H9 (cell line): ENCODE measurements around the gene PRR29. TPM values are rescaled to one million over a fixed set of nuclear protein-coding genes. Genes with fewer than 3 reads are reported as not detected.
A peak's percentile ranks its signal among the peaks of the same experiment; 100 is the strongest.

Experiments
- DNase-seq: peaks from one replicate; pipeline ENCODE4 v3.0.0-alpha.2; 2017
- H2AFZ ChIP-seq: one replicate; pipeline ENCODE4 v1.6.1; 2013; ENCODE audit warnings: mild to moderate bottlenecking, low read length, control low read depth, moderate library complexity
- H2AK5ac ChIP-seq: 2 replicates; pipeline ENCODE4 v1.6.1; 2013; ENCODE audit warnings: low read length, control low read depth, mixed read lengths; ENCODE audit not compliant: insufficient read length
- H2BK120ac ChIP-seq: one replicate; pipeline ENCODE4 v1.6.1; 2013; ENCODE audit warnings: low read depth, mild to moderate bottlenecking, low read length, control low read depth, inconsistent platforms; ENCODE audit not compliant: poor library complexity, severe bottlenecking
- H2BK12ac ChIP-seq: 2 replicates; pipeline ENCODE4 v1.6.1; 2013; ENCODE audit warnings: low read length, control low read depth, mixed read lengths, low read depth; ENCODE audit not compliant: insufficient read length
- H2BK15ac ChIP-seq: 2 replicates; pipeline ENCODE4 v1.6.1; 2013; ENCODE audit warnings: low read depth, low read length, control low read depth
- H2BK20ac ChIP-seq: one replicate; pipeline ENCODE4 v1.6.1; 2013; ENCODE audit warnings: low read depth, mild to moderate bottlenecking, low read length, control low read depth, inconsistent platforms; ENCODE audit not compliant: poor library complexity, severe bottlenecking
- H2BK5ac ChIP-seq: 2 replicates; pipeline ENCODE4 v1.6.1; 2013; ENCODE audit warnings: low read length, control low read depth, mixed read lengths; ENCODE audit not compliant: insufficient read length
- H3K14ac ChIP-seq: 2 replicates; pipeline ENCODE4 v1.6.1; 2013; ENCODE audit warnings: low read length, control low read depth; ENCODE audit not compliant: insufficient read depth
- H3K18ac ChIP-seq: 2 replicates; pipeline ENCODE4 v1.6.1; 2013; ENCODE audit warnings: low read depth, mild to moderate bottlenecking, mixed read lengths, low read length, control low read depth; ENCODE audit not compliant: insufficient read length
- H3K23ac ChIP-seq: 2 replicates; pipeline ENCODE4 v1.6.1; 2013; ENCODE audit warnings: low read length, control low read depth, mixed read lengths, low read depth; ENCODE audit not compliant: insufficient read length
- H3K23me2 ChIP-seq: 2 replicates; pipeline ENCODE4 v1.6.1; 2013; ENCODE audit warnings: low read depth, mild to moderate bottlenecking, mixed read lengths, low read length, control low read depth; ENCODE audit not compliant: insufficient read length, poor library complexity, severe bottlenecking
- H3K27ac ChIP-seq: 2 replicates; pipeline ENCODE4 v1.5.1; 2013; ENCODE audit warnings: low read length, control low read depth, mixed read lengths, low read depth; ENCODE audit not compliant: insufficient read length
- H3K27me3 ChIP-seq: 2 replicates; pipeline ENCODE4 v1.6.1; 2013; ENCODE audit warnings: low read length, control low read depth, inconsistent platforms; ENCODE audit not compliant: insufficient read depth
- H3K4ac ChIP-seq: 2 replicates; pipeline ENCODE4 v1.6.1; 2013; ENCODE audit warnings: low read depth, mild to moderate bottlenecking, control low read depth, inconsistent platforms, low read length, moderate library complexity
- H3K4me1 ChIP-seq: 2 replicates; pipeline ENCODE4 v1.6.1; 2013; ENCODE audit warnings: low read length, control low read depth, inconsistent platforms; ENCODE audit not compliant: insufficient read depth
- H3K4me2 ChIP-seq: 2 replicates; pipeline ENCODE4 v1.6.1; 2013; ENCODE audit warnings: low read length, control low read depth, mixed read lengths; ENCODE audit not compliant: insufficient read length, insufficient read depth
- H3K56ac ChIP-seq: 2 replicates; pipeline ENCODE4 v1.6.1; 2013; ENCODE audit warnings: low read depth, mild to moderate bottlenecking, mixed read lengths, low read length, control low read depth; ENCODE audit not compliant: insufficient read length
- H3K79me1 ChIP-seq: 2 replicates; pipeline ENCODE4 v1.6.1; 2013; ENCODE audit warnings: low read depth, mild to moderate bottlenecking, moderate library complexity, low read length, control low read depth, inconsistent platforms; ENCODE audit not compliant: insufficient read depth, poor library complexity, severe bottlenecking
- H3K79me2 ChIP-seq: 2 replicates; pipeline ENCODE4 v1.6.1; 2013; ENCODE audit warnings: low read length, control low read depth, inconsistent platforms; ENCODE audit not compliant: insufficient read depth
- H3K9ac ChIP-seq: 2 replicates; pipeline ENCODE4 v1.6.1; 2013; ENCODE audit warnings: low read length, control low read depth, mixed read lengths; ENCODE audit not compliant: insufficient read length; ENCODE audit errors: extremely low read depth
- H3K9me3 ChIP-seq: one replicate; pipeline ENCODE4 v1.6.1; 2013; ENCODE audit warnings: low read depth, low read length, inconsistent platforms; ENCODE audit not compliant: control insufficient read depth
- H3T11ph ChIP-seq: one replicate; pipeline ENCODE4 v1.6.1; 2013; ENCODE audit warnings: mild to moderate bottlenecking, low read length, control low read depth, inconsistent platforms
- H4K20me1 ChIP-seq: one replicate; pipeline ENCODE4 v1.6.1; 2013; ENCODE audit not compliant: control insufficient read depth, insufficient read length, insufficient read depth
- H4K5ac ChIP-seq: 2 replicates; pipeline ENCODE4 v1.6.1; 2013; ENCODE audit warnings: low read depth, mild to moderate bottlenecking, mixed read lengths, low read length, control low read depth; ENCODE audit not compliant: insufficient read length
- H4K8ac ChIP-seq: replicated peaks from 2 replicates; pipeline ENCODE4 v1.6.1; 2013; ENCODE audit warnings: low read length, control low read depth, mixed read lengths, low read depth; ENCODE audit not compliant: insufficient read length
- H4K91ac ChIP-seq: 2 replicates; pipeline ENCODE4 v1.6.1; 2013; ENCODE audit warnings: low read depth, mild to moderate bottlenecking, moderate library complexity, mixed read lengths, low read length, control low read depth; ENCODE audit not compliant: insufficient read length
- H3K27ac Mint-ChIP-seq, 3 experiments: 2 replicates in 2 of 3; 3 replicates in 1 of 3; pipeline ENCODE4 v1.8.0; 2020 to 2021; ENCODE audit warnings: mixed read lengths in 3 of 3, mild to moderate bottlenecking in 1 of 3, moderate library complexity in 1 of 3
- H3K27me3 Mint-ChIP-seq: 2 replicates; pipeline ENCODE4 v1.8.0; 2021; ENCODE audit warnings: low read depth, mild to moderate bottlenecking, moderate library complexity, mixed read lengths
- H3K36me3 Mint-ChIP-seq, 3 experiments: 2 replicates in 2 of 3; 3 replicates in 1 of 3; pipeline ENCODE4 v1.8.0; 2020 to 2021; ENCODE audit warnings: low read depth in 3 of 3, mixed read lengths in 3 of 3; ENCODE audit not compliant: insufficient read depth in 1 of 3
- H3K4me1 Mint-ChIP-seq, 2 experiments: 2 replicates each; pipeline ENCODE4 v1.8.0; 2020; ENCODE audit warnings: mixed read lengths in 2 of 2
- H3K4me3 Mint-ChIP-seq, 2 experiments: 2 replicates in 1 of 2; 3 replicates in 1 of 2; pipeline ENCODE4 v1.8.0; 2020 to 2021; ENCODE audit warnings: mild to moderate bottlenecking in 2 of 2, mixed read lengths in 2 of 2, moderate library complexity in 1 of 2
- H3K9me3 Mint-ChIP-seq, 2 experiments: 2 replicates in 1 of 2; 3 replicates in 1 of 2; pipeline ENCODE4 v1.8.0; 2020; ENCODE audit warnings: mild to moderate bottlenecking in 2 of 2, mixed read lengths in 2 of 2, moderate library complexity in 1 of 2
- CTCF ChIP-seq: fragments of 200-600 bp; sonication (generic); conservative IDR thresholded peaks from 3 replicates; pipeline ENCODE4 v1.8.0; 2021; ENCODE audit warnings: antibody characterized with exemption, mild to moderate bottlenecking
- WGBS: extraction: QIAGEN DNeasy Blood & Tissue Kit; methylation state at CpG from one replicate; pipeline ENCODE4 v1.1.7; 2013; ENCODE audit warnings: missing lambda C conversion rate, low lambda C conversion rate, mixed read lengths; ENCODE audit not compliant: insufficient read length; ENCODE audit errors: extremely low coverage; 5-methylcytosine and 5-hydroxymethylcytosine counted together
- total RNA-seq: library from RNA; stranded (reverse); gene quantifications from 2 replicates; pipeline ENCODE4 v1.2.1, GENCODE V29; 2021

PRR29 gene
- total RNA-seq, 1 experiment from 2014 or later = 0.87 TPM

DNA sequence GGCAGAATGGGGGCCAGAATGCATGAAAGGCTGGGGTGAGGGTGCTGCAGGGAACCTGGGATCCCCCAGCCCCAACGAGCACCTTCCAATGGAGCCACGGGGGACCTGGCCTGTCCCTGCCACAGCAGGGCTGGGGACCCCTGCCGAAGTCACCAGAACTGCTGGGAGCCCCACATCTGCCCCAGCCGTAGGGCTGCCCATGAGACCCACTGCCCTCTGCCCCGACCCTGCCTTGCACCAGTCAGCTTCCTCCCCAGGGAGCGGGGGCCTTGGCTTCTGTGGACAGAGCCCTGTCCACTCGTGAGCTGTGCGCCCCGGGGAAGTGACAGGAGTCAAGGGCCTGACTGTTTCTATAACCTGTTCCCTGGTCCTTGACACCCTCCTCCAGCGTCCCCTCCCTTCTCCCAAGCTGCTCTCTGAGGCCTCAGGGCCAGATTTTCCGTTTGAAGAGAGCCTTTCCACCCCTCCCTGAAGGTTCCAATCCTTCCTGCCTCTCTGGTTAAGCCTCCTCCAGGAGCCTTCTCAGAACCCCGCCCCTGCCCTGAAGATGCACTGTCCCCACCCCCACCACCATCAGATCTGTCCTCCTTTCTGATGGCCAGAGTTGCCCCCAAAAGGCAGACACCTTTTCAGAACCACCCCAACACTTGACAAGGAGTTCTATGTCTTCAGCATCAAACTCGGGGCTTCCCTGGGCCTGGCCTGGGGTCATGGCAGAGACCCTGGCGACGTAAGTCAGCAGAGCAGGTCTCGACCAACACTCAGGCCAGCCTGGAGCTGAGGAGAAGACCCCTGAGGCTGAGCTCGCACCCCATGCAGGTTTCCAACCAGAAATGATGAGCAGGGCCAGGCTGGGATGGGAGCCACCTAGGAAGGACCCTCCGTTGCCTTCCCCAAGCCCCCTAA is 10.7 kb upstream of the PRR29 start:
- Histone ChIP-seq H2AK5ac (no peak overlapping the region), H3K4ac (no peak overlapping the region), H3K79me1 (no peaks in the 10 kb centered on the region), H3T11ph (no peak overlapping the region), H3K23ac (no peak overlapping the region), H3K56ac (no peak overlapping the region), H3K27ac (no peak overlapping the region), H2AFZ (no peak overlapping the region), H2BK120ac (no peak overlapping the region), H3K79me2 (no peaks in the 10 kb centered on the region), H2BK5ac (no peak overlapping the region), H2BK12ac (no peak overlapping the region), H3K27me3 (no peaks in the 10 kb centered on the region), H3K23me2 (no peaks in the 10 kb centered on the region), H3K9ac (no peak overlapping the region), H2BK20ac (no peak overlapping the region), H3K14ac (no peak overlapping the region; the same call in 1 of the 2 replicates), H4K91ac (no peak overlapping the region), H3K4me2 (no peak overlapping the region), H2BK15ac (no peak overlapping the region), H4K20me1 (no peaks in the 10 kb centered on the region), H3K4me1 (no peaks in the 10 kb centered on the region; the same call in 1 of the 2 replicates), H3K9me3 (no peaks in the 10 kb centered on the region), H4K5ac (no peak overlapping the region), H3K18ac (no peak overlapping the region), H4K8ac (no peak overlapping the region)
- WGBS = no CpG with 5 or more reads among the region's 18 CpGs
- peaks cover 16% of the 10 kb centered on the region for H3K27me3 Mint-ChIP-seq
- H3K9me3 Mint-ChIP-seq = peaks cover 6 to 8% of the 10 kb centered on the region in 2 experiments
- no peak for DNase-seq
- H3K27ac Mint-ChIP-seq = peak overlapping the region in 1 of 3 experiments; percentile 15; a peak in 1 of 7 replicates
- H3K4me1 Mint-ChIP-seq = peaks cover 8 to 26% of the 10 kb centered on the region in 2 experiments
- TF ChIP-seq CTCF = no peak
- no peak overlapping the region for H3K4me3 Mint-ChIP-seq
- H3K36me3 Mint-ChIP-seq = peaks cover 2 to 6% (median 5%) of the 10 kb centered on the region in 3 experiments; a peak in 5 of 7 replicates
